CD14-positive monocyte (primary cell): Measurements from ENCODE around the gene CCNDBP1. TPM values are rescaled to one million over a fixed set of nuclear protein-coding genes. Genes with fewer than 3 reads are reported as not detected.

Source experiments
- DNase-seq, 3 donors: peaks; one replicate each; pipeline ENCODE4 v3.0.0-alpha.2; 2011 to 2022
- H2AFZ ChIP-seq: 2 replicates; pipeline ENCODE4 v1.6.0; 2012; ENCODE audit warnings: mild to moderate bottlenecking, low read depth, low read length, inconsistent platforms; ENCODE audit not compliant: insufficient read depth, poor library complexity, severe bottlenecking
- H3K27ac ChIP-seq, 2 donors: 1 replicate in 1 of 2; 2 replicates in 1 of 2; pipeline ENCODE4 v1.5.1; 2012 to 2013; ENCODE audit warnings: low read length in 2 of 2, control low read depth in 1 of 2, inconsistent platforms in 1 of 2, low read depth in 1 of 2, mild to moderate bottlenecking in 1 of 2
- H3K27me3 ChIP-seq, 2 donors: one replicate each; pipeline versions ENCODE4 v1.6.0 to v1.6.1; 2011 to 2013; ENCODE audit warnings: low read length in 2 of 2; ENCODE audit not compliant: control insufficient read depth in 2 of 2, insufficient read depth in 2 of 2
- H3K36me3 ChIP-seq, 2 donors: replicated peaks in 1 of 2; 1 replicate in 1 of 2; 2 replicates in 1 of 2; pipeline versions ENCODE4 v1.5.1 to v1.6.1; 2012 to 2013; ENCODE audit warnings: low read length in 2 of 2, control low read depth in 1 of 2, inconsistent platforms in 1 of 2, mild to moderate bottlenecking in 1 of 2; ENCODE audit not compliant: insufficient read depth in 2 of 2, control insufficient read depth in 1 of 2
- H3K4me1 ChIP-seq, 2 donors: 1 replicate in 1 of 2; 2 replicates in 1 of 2; pipeline versions ENCODE4 v1.5.1 to v1.6.1; 2012 to 2013; ENCODE audit warnings: low read length in 2 of 2, control low read depth in 1 of 2, inconsistent platforms in 1 of 2, mild to moderate bottlenecking in 1 of 2, moderate library complexity in 1 of 2; ENCODE audit not compliant: insufficient read depth in 2 of 2, control insufficient read depth in 1 of 2
- H3K4me2 ChIP-seq: replicated peaks from 2 replicates; pipeline ENCODE3; 2012; ENCODE audit warnings: low read length, moderate library complexity, mild to moderate bottlenecking; ENCODE audit not compliant: poor library complexity, severe bottlenecking; ENCODE audit errors: extremely low read depth
- H3K4me3 ChIP-seq, 3 experiments: fragments of 200-600 bp in 1 of 3; sonication (generic) in 1 of 3; replicated peaks in 1 of 3; 1 replicate in 2 of 3; 2 replicates in 1 of 3; pipeline ENCODE4 v1.5.1; 2011 to 2013; ENCODE audit warnings: low read length in 3 of 3, mild to moderate bottlenecking in 3 of 3, control low read depth in 2 of 3, low read depth in 2 of 3, inconsistent platforms in 1 of 3, moderate library complexity in 1 of 3
- H3K79me2 ChIP-seq: 2 replicates; pipeline ENCODE4 v1.6.0; 2012; ENCODE audit warnings: mild to moderate bottlenecking, control low read depth, inconsistent platforms, low read length, moderate library complexity; ENCODE audit not compliant: insufficient read depth
- H3K9ac ChIP-seq: 2 replicates; pipeline ENCODE4 v1.6.0; 2017; ENCODE audit warnings: low read length, mild to moderate bottlenecking; ENCODE audit not compliant: insufficient read depth, poor library complexity, severe bottlenecking
- H3K9me3 ChIP-seq, 2 donors: replicated peaks in 1 of 2; 1 replicate in 1 of 2; 2 replicates in 1 of 2; pipeline versions ENCODE4 v1.5.1 to v1.6.1; 2012 to 2013; ENCODE audit warnings: low read length in 2 of 2, control low read depth in 1 of 2; ENCODE audit not compliant: control insufficient read depth in 1 of 2, insufficient read depth in 1 of 2
- H4K20me1 ChIP-seq: 2 replicates; pipeline ENCODE4 v1.6.0; 2012; ENCODE audit warnings: mild to moderate bottlenecking, low read length, control low read depth, moderate library complexity; ENCODE audit not compliant: insufficient read depth
- H3K27ac Mint-ChIP-seq, 7 donors: one replicate each; pipeline ENCODE4 v1.8.0; 2020; ENCODE audit warnings: mild to moderate bottlenecking in 7 of 7, mixed read lengths in 7 of 7, moderate library complexity in 6 of 7, inconsistent platforms in 2 of 7
- H3K27me3 Mint-ChIP-seq, 3 donors: one replicate each; pipeline ENCODE4 v1.8.0; 2021 to 2022; ENCODE audit warnings: low read depth in 3 of 3, mild to moderate bottlenecking in 3 of 3, mixed read lengths in 3 of 3, moderate library complexity in 3 of 3, inconsistent platforms in 1 of 3
- H3K36me3 Mint-ChIP-seq, 2 donors: one replicate each; pipeline ENCODE4 v1.8.0; 2020; ENCODE audit warnings: mixed read lengths in 2 of 2, inconsistent platforms in 1 of 2, mild to moderate bottlenecking in 1 of 2
- H3K4me1 Mint-ChIP-seq: one replicate; pipeline ENCODE4 v1.8.0; 2020; ENCODE audit warnings: mild to moderate bottlenecking, mixed read lengths
- H3K4me3 Mint-ChIP-seq, 2 donors: one replicate each; pipeline ENCODE4 v1.8.0; 2020; ENCODE audit warnings: mild to moderate bottlenecking in 2 of 2, mixed read lengths in 2 of 2, moderate library complexity in 1 of 2
- H3K9me3 Mint-ChIP-seq, 7 donors: one replicate each; pipeline ENCODE4 v1.8.0; 2020 to 2022; ENCODE audit warnings: mixed read lengths in 7 of 7, mild to moderate bottlenecking in 6 of 7, moderate library complexity in 6 of 7, inconsistent platforms in 2 of 7
- WGBS: methylation state at CpG from one replicate; pipeline ENCODE4 v1.1.5; 2013; ENCODE audit warnings: missing lambda C conversion rate; ENCODE audit not compliant: insufficient coverage; 5-methylcytosine and 5-hydroxymethylcytosine counted together
- intact Hi-C, 2 donors: fragments of 100-400 bp; cut with micrococcal nuclease; formaldehyde crosslinking; loops; one replicate each; pipeline versions ENCODE4 v1.15.0 to v1.15.1; 2023
- polyA plus RNA-seq, 3 donors: library from polyadenylated mRNA; depleted of rRNA in 1 of 3; unstranded in 2 of 3; stranded (reverse) in 1 of 3; fragments of 300-500 nt in 2 of 3; fragments of >200 nt in 1 of 3; fragmentation: Illumina TruSeq in 2 of 3; gene quantifications; 1 replicate in 2 of 3; 2 replicates in 1 of 3; pipeline ENCODE4 v1.2.3, GENCODE V29; 2012 to 2021
- TF ChIP-seq, protein P1 (sequence below): fragments of 200-600 bp; IDR thresholded peaks from one replicate; pipeline ENCODE4 v1.8.0; 2022; ENCODE audit warnings: antibody characterized with exemption, mild to moderate bottlenecking

CCNDBP1 gene
- polyA plus RNA-seq, 3 donors = 79.2 to 205 (median 196) TPM

DNA sequence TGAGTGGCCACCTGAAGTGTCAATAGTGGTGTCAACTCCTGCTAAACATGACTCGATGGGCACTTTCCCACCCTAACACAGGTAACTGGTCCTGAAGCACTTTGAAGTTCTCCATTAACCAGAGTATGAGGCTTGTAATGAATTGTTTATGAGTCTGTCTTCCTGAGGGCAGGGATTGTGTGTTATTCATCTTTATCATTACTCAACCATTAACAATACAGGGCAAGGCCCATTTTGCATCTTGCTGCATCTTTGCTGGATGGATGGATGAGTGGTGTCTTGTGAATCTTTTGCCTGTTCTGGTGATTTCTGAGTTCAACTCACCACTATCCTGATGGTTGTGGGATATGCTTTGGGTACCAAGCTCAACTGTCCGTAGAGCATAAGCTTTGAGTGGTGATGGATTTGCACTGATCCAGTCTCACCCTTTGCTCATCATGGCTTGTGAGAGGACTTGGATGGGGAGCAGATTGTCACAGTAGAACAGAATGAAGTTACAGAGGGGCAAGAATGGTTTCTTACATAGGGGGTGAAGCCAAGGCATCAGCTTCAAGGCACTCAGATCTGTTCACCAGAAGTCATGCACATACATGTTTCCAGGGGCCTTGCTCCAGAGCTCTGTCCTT, 57.9 kb downstream of the CCNDBP1 start:
- peaks cover 18 to 28% of the 10 kb centered on the region in 2 donors for H3K27me3 ChIP-seq
- H2AFZ ChIP-seq = no peak overlapping the region
- Mint-ChIP-seq H3K4me3 (peak overlapping the region in 1 of 2 donors; percentile 1), H3K36me3 (peaks cover 0 to 1% of the 10 kb centered on the region in 2 donors), H3K9me3 (peaks cover 0 to 4% (median 0%) of the 10 kb centered on the region in 7 donors), H3K27ac (no peak overlapping the region), H3K4me1 (peaks cover 23% of the 10 kb centered on the region), H3K27me3 (peaks cover 36 to 51% (median 38%) of the 10 kb centered on the region in 3 donors)
- H3K4me3 ChIP-seq = no peak overlapping the region
- no peak for DNase-seq
- TF ChIP-seq, protein P1, sequence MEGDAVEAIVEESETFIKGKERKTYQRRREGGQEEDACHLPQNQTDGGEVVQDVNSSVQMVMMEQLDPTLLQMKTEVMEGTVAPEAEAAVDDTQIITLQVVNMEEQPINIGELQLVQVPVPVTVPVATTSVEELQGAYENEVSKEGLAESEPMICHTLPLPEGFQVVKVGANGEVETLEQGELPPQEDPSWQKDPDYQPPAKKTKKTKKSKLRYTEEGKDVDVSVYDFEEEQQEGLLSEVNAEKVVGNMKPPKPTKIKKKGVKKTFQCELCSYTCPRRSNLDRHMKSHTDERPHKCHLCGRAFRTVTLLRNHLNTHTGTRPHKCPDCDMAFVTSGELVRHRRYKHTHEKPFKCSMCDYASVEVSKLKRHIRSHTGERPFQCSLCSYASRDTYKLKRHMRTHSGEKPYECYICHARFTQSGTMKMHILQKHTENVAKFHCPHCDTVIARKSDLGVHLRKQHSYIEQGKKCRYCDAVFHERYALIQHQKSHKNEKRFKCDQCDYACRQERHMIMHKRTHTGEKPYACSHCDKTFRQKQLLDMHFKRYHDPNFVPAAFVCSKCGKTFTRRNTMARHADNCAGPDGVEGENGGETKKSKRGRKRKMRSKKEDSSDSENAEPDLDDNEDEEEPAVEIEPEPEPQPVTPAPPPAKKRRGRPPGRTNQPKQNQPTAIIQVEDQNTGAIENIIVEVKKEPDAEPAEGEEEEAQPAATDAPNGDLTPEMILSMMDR = no peak
- 80% methylated on average over 1 of the region's 2 CpGs for WGBS
- H3K9me3 ChIP-seq = no peaks in the 10 kb centered on the region
- H3K9ac ChIP-seq = no peak overlapping the region
- intact Hi-C loops = no loop called here
- H3K4me2 ChIP-seq = no peak overlapping the region
- H3K27ac ChIP-seq = no peak overlapping the region
- H3K4me1 ChIP-seq = peaks cover 16 to 20% of the 10 kb centered on the region in 2 donors
- H3K36me3 ChIP-seq = no peaks in the 10 kb centered on the region
- no peaks in the 10 kb centered on the region for H3K79me2 ChIP-seq
- H4K20me1 ChIP-seq = no peaks in the 10 kb centered on the region

DNA sequence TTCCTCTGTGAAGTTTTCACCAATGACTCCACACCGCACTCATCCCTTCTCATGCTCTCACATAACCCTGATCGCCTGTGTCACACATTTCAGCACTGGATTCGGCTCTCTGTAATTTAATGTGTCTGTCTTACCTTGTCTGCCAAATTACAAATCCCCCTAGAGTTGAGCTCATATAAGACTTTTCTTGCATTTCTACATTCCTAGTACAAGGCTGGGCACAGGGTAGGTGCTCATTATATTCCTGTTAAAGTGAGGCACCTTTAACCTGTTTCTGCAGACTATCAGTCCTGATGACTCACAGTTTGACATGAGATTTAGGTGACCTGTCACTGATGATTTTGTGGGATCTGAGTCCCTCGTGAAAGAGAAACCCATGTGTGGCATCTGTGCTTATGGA, 58.9 kb downstream of the CCNDBP1 start:
- H2AFZ ChIP-seq = no peak overlapping the region
- peaks cover 0 to 1% of the 10 kb centered on the region in 2 donors for H3K36me3 Mint-ChIP-seq
- H3K4me3 ChIP-seq = no peak overlapping the region
- H4K20me1 ChIP-seq = no peaks in the 10 kb centered on the region
- DNase-seq = no peak
- H3K27me3 Mint-ChIP-seq = peaks cover 26 to 45% (median 34%) of the 10 kb centered on the region in 3 donors
- H3K27ac Mint-ChIP-seq = no peak overlapping the region
- intact Hi-C loops = no loop called here
- no peak overlapping the region for H3K27ac ChIP-seq
- peak overlapping the region in 1 of 2 donors; percentile 6 for H3K4me3 Mint-ChIP-seq
- TF ChIP-seq, protein P1 = no peak
- H3K4me1 Mint-ChIP-seq = peaks cover 15% of the 10 kb centered on the region
- H3K9ac ChIP-seq = no peak overlapping the region
- no peaks in the 10 kb centered on the region for H3K9me3 ChIP-seq
- H3K79me2 ChIP-seq = no peaks in the 10 kb centered on the region
- peaks cover 0 to 4% (median 0%) of the 10 kb centered on the region in 7 donors for H3K9me3 Mint-ChIP-seq
- 78% methylated on average over 3 of the region's 4 CpGs for WGBS
- no peaks in the 10 kb centered on the region for H3K36me3 ChIP-seq
- H3K4me2 ChIP-seq = no peak overlapping the region
- H3K4me1 ChIP-seq = peaks cover 11% of the 10 kb centered on the region in 2 donors
- H3K27me3 ChIP-seq = peaks cover 18 to 26% of the 10 kb centered on the region in 2 donors
